Midbrain (tissue), 1 donor: ENCODE measurements around the gene KIAA0513.
A peak's percentile ranks its signal among the peaks of the same experiment; 100 is the strongest.

Source experiments
- DNase-seq: peaks from one replicate; lab custom pipeline; 2025; lab: John Stamatoyannopoulos, UW

Gene KIAA0513

DNA sequence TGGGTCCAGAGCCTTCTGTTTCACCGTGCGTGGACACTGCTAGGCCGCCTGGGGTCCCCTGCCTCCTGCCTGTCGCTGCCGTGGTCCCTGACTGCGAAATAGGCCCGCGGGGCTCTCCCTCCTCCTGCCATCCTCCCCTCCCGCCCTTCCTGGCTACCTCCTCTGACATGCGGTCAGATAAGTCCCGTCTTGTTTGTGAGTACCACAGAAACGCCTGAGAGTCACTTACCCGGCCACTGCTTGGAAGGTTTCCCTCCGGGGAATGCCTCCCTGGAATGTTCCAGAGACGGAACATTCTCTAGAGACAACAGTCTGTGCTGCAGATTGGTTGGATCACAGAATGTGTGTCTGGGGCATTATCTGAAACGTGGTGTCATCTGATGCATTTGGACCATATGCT, 61.9 kb downstream of the KIAA0513 start:
- no peak for DNase-seq

DNA sequence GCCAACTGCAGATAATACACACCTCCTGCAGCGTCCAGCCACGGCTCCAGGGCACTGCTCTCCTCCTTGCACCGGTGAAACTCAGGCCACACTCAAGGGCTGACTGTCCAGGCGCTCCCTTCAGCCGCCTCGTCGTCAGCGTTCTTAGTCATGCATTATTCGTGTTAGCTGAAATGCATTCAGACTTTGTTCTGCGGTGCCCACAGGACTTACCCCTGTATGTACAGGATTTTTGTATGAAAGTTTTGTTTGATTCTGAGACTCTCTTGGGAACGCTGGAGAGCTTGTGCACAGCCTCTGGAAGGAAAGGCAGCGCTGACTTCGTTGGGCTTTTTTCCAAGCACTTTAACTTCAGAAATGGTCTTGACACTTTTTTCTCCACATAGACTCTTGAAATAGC, 62.6 kb downstream of the KIAA0513 start:
- DNase-seq: no peak

DNA sequence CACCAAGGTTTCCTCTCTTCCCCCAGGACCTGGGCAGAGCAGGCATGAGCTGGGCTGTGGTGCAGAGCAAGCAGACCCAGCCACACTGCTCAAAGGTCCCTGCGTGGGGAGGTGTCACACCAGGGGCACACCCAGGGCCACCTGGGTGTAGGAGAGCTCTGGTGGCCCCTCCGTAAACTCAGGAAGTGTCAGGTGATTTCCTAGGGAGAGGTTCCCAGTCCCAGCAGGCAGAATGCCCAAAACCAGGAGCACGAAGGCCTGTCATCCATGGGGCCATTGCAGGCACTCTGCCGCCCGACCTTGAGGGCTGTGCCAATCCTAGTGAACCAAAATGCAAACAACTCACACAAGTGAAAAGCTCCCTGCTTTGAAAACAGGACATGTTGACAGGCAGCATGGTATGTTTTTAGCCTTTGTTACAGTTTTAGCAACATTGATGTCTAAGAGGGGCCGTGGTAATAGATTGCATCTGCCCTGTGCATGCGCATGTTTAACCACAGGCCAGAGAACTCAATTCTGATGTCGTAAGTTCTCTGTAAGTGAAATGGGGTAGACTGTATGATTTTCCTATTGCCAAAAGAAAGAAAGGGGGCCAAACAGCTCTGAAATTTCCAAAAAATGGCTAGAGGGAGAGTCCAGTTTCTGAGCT, 63.4 kb downstream of the KIAA0513 start:
- no peak for DNase-seq

DNA sequence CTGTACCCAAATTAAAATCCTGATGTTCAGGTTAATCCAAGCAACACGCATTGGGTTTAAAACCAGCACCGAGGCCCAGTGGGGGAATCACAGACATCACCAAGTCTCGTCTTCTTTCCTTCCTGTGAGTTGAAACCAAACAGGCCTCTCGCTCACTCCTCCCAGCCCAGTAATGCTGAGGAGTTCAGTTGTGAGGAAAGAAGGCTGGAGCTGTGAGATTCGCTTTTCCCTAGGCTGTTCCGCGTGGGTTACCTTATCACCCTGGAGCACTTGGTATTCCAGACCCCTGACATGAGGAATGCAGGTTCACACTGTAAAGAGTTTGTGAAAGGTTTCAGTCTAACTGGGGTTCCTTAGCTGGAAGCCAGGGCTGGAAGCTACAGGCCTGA, 63.9 kb downstream of the KIAA0513 start:
- no peak for DNase-seq

DNA sequence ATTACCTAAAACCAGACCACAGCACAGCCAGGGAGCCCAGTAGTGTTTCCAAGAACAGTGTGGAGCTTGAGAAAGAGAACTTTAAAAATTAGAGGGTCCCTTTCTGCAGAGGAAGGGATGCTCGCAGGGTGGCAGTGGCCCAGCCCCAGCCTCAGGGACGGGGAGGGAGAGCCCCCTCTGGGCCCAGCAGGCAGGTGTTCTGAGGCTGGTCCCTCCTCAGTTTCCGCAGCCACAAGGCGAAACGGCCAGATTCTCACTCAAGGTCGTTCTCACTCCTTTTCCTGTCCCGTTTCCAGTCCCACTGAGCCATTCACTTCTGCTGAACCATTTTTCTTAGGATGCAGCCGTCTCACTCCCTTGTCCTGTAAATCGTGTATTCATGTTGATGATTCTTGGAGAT, 64.7 kb downstream of the KIAA0513 start:
- DNase-seq: no peak

DNA sequence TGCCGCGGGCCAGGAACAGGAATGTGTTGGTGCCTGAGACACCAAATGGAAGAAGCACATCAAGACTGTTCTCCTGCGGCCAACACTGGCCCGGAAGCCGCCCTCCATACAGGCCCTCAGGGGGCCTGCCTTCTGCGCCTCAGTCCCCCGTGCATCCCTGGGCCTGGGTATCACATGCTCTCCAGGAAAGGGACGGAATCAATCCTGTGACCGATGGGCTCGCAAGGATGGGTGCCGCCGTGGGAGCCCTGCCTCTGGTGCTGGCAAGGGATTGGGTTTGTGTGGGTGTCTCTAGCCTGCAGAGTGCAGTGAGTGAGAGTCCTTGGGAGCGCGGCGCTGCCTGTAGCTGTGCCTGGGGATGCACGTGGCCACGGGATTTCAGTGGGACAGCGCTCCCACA, 65.3 kb downstream of the KIAA0513 start:
- DNase-seq: no peak

DNA sequence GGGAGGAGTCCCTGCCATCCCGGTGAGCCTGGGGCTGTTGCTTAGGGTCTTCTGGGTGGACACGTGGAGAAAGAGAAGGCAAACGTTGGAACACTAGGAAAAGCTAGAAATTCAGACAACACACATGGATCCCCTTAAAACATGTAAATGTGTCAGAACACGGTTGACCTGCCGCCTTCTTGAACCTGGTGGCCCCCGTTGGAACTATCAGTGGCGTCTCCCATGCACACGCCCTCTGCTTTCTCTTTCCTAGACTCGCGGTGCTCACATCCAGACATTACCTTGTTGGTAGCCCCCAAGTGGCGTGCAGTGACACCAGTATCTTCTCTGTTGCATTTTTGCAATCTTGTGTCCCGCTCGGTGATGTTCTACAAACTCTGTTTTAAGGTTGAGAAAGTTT, 66.1 kb downstream of the KIAA0513 start:
- DNase-seq: no peak

DNA sequence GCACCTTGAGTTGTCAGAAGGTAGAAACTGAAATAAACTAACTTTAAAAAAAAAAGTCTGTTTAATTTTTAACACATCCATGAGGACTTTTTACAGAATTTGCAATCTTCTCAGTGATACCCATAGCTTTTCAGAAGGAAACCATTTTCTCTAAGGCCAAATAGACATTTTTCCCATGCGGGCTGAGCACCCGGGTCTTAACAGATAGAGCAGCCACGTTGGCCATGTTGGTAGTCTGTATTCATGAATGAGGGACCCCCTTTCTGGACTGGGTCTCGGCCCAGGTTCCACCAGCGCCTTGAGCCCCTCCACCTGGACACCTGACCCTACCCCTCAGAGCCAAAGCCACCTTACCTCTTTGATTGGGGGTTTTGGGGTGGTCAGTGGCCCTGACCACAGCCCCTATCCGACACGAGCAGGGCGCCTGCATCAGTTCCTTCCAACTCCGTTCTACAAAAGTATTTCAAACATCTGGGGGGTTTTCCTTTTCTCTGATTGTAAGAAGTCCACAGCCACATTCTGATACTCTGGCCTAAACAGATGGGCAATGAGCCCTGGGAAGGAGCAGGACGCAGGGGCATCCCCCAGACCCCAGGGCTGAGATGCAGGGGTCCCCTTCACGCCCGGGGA, 66.7 kb downstream of the KIAA0513 start:
- no peak for DNase-seq

DNA sequence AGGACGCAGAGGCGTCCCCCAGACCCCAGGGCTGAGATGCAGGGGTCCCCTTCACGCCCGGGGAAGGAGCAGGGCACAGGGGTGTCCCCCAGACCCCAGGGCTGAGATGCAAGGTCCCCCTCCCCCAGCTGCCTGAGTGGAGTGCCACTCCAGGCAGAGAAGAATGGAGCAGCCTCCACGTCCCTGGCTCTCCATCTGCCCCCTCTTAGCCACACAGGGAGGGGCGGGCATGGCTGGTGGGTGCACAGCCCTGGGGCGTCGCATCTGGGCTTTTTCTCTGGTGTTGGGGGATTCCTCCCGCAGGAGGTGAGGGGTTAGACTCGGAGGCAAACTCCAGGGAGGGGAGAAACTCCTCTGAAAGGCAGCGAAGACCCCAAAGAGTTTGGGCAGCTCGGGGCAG, 67.2 kb downstream of the KIAA0513 start:
- DNase-seq: no peak

DNA sequence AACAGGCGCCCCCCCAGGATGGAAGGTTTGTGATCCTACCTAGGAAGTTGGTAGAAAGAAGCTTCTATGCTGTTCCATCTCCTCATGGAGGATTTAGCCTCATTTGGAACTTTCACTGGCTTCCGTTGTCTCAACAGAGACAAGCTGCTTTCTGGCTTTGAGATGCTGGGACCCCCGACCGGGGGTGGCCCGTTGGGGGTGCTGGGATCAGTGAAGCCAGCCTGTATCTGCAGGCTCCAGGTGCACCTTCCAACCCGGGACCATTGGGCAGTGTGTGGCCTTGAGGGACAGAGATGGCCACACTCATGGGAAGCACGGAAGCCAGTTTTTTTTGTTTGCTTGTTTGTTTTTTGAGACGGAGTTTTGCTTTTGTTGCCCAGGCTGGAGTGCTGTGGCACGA, 69.3 kb downstream of the KIAA0513 start:
- DNase-seq: no peak

DNA sequence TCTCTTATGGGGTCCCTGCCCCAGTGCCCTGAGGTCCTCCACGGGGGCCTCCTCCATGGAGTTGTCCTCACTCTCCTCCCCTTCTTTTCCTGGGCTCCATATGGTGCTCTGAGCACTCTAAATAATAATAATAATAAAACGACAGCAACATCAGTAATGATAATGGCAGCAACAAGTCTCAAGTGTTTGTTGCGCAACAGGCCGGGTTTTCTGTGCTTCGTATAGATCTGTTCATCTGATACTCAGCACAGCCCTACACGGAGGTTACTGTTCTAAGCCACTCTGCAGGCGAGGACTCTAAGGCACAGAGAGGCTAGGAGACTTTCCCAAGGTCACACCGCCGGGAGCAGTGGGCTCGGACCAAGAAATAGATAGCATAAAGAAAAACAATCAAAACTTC, 71.0 kb downstream of the KIAA0513 start:
- no peak for DNase-seq

DNA sequence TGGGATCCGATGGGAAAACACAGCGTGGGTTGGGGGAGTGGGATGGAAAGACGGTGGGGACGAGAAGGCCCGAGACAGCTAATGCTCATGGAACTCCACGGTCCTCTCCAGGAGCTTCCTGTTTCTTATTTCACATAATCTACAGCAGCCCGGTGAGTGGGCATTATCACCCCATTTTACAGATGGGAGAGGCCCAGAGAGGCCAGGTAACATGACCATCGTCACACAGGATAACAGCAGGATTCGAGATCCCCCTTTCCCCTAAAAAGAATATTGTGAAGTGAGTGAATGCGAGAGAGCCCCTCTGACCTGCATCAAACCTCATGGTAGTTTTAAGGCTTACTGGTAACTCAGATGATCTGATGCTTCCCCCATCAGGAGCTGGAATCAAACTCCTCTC, 72.7 kb downstream of the KIAA0513 start:
- DNase-seq: no peak

DNA sequence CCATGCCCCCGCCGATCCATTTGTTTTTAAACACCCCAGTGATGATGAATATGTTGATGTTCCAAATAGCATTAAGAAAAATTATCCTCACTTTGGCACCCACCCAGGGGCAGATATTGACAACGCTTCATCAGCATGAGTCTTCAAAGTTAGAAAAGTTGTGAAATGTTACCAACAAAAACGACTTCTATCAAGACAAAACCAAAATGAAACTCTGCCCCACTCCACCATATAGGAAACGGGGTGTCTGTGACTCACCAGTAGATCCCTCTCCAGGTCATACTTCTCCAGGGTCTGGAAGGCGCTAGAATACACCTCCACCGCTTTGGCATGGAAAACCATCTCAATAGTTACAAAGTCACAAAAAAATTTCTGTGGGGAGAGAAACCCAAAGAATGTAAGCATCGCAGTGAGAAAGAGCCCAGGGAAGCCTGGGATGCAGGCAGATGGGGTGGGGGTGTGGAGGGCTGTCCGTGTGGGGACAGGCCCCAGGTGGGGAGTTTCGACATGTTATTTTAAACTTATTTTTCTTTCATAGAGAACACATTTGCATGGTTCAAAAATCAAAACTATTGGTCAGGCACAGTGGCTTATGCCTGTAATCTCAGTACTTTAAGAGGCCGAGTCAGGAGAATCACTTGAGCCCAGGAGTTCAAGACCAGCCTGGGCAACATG, 74.5 kb downstream of the KIAA0513 start:
- no peak for DNase-seq

DNA sequence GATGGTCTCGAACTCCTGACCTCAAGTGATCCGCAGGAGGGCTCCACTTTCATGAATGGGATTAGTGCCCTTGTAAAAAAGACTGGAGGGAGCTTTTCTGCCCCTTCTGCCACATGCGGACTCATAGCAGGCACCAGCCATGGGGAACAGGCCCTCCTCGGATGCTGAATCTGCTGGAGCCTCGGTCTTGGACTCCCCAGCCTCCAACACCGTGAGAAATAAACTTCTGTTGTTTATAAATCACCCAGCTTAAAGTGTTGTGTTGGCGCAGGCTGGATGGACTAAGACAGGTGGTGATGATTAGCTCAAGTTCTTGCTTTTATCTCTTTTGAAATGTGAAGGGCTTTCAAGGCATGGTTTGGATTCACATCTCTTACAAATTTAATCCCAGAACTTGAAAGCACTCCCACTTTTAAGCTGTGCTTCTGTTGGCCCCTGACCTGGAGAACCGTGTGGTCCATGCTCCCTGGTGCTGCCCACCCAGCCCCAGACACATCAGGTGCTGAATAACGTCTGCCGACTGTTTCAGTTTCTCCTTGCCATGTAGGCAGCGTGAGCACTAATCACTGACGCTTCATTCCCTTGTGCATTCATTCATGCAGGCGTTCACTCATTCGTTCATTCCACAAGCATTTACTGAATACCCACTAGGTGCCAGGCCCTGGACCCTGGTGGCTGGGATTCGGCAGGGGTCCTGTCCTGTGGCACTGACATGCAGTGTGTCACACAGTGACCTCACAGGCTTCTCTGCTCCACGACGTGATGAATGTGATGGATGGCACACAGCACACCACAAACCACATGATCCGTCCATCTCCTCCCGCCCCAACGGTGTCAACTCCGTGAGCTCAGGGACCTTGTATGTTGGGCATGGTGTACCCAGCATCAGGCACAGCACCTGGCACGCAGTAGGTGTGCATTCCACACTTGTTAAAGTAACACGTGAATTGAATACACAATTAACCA, 75.8 kb downstream of the KIAA0513 start:
- DNase-seq: no peak

DNA sequence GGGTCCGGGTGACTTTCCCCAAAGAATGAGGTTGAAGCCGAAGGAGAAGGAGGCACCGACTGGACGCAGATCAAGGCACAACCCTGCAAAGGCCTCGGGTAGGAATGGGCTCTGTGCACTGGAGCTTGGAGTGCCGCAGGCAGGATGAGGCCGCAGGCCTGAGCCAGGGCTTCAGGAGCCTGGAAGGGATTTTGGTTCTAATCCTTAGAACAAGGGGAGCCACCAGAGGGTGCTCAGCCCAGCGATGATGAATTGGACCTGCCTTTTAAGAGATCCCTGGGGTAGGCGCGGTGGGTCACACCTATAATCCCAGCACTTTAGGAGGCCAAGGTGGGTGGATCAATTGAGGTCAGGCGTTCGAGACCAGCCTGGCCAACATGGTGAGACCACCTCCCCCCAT, 76.6 kb downstream of the KIAA0513 start:
- DNase-seq: no peak

DNA sequence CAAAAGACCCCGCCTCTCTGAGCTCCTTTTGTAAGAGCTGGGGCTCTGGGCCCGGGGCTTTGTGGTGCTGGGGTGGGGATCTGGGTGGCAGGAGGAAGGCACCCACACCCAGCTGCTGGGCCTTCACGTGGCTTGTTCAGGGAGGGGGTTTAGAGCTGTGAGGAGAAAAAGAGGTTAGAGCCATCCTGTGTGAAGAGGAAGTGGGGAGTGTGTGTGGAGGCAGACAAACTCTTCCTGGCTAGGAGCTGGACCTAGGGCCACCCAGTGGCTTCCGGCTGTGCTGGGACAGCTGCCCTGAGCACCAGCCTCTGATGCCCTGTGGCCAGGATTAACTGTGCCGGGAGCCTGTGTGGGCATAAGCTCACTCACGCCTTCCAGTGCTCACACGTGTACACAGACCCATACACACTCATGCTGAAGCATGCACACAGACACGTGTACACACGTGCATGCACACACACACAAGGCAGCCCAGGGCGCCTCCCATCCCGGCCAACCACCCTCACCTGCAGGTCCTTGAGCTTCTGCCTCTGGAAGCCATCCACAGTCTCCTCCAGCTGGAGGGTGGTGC, 77.3 kb downstream of the KIAA0513 start:
- peak; percentile 24 for DNase-seq

DNA sequence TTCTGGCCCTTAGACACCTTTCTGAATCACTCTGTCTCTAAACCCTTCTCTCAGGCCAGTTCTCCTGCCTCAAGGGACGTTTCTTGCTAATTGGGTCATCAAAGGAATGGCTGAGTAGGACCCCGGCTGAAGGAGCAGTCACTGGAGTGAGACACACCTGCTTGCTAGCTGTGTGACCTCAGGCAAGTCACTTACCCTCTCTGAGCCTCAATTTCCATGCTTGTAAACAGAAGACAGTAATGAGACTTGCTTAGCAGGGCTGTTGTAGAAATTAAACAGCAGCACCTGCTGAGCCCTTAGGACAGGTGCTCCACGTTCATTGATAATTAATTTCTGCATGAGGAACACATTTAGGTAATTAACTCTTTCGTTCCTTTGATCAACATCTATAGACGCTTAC, 77.9 kb downstream of the KIAA0513 start:
- no peak for DNase-seq

DNA sequence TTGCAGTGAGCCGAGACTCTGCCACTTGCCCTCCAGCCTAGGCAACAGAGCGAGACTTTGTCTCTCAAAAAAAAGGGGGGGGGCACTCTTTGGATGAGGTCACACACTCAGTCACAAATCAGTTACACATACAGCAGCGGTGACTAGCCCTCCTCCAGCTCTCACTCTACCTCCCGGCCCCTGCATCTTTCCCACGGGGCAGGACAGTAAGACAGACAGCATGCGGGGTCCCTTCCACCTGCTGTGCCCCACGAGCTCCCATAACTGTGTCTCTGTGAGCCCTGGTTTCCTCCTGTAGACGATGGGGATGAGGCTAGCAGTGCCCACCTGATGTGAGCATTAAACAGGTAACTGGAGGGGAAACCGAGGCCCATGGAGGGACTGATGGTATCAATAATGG, 79.5 kb downstream of the KIAA0513 start:
- no peak for DNase-seq

DNA sequence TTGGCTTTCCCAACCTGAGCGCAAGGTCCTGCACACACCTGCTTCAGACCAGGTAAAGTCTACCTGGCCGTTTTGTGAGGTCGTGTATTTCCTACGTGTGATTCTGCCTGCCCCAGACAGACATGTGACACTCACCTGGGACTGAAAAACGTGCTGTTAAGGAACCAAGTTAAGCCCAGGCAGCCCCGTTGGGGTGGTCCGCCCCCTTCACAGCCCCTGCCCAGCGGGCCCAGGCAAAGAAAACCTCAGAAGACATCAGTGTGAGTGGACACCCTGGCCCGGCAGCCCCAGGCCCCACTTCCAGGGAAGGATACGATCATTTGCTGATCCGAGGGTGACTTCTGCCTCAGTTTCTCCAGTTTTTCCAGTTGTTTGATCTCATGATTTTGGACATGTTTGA, 79.9 kb downstream of the KIAA0513 start:
- DNase-seq: no peak

DNA sequence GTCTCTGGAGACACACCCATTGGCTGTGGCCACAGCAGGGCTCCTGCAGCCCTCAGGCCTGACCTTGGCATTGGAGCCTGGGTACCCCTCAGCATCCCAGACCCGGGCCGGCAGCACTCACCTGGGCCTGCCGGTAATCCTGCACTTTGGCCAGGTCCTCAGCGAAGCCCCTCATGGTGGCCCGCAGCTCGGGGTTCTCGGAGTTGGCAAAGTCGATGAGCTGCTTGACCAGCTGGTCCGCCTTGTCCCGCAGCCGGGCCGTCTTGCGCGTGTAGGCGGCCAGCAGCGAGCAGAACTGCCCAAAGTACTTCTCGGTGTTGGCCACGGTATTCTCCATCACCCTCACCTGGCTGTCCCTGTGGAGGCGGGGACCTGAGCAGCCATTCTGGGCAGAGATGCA, 82.5 kb downstream of the KIAA0513 start:
- no peak for DNase-seq

DNA sequence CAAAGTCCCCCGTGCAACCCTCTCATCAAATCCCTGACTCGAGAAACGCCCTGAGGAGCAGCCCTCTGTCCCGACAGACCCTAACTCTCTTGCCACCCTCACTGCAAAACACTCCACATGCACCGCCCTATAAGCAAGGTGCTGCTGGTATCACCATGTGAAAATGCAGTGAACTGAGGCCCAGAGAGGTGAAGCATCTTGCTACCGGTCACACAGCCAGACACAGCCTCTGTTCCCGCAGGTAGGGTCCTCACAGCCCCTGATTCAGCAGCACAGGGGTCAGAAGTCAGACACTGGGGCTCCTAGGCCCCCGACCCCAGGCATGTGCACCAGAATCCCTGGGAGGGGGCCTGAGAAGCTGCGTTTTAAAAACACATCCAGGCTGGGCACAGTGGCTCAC, 83.6 kb downstream of the KIAA0513 start:
- no peak for DNase-seq

DNA sequence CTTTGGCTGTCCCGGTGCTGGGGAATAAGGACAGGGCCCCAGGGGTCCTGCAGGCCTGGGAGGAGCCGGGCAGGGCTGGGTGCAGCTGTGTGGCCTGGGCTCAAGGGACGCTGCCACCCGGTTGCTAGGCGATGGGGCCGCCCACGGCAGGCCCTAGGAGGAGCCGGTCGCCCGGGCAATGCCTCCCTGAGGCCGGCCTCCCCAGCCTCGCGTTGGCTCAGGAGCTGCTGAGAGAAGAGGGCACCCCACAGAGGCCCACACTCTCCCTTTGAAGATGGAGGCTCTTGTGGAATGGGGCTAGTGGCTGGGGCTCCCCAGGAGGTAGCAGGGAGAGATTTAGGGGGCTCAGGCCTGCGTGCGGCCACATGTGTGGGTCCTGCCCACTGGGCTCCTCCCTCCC, 84.8 kb downstream of the KIAA0513 start, which contains the start of gene CIBAR2:
CIBAR2 (minus strand) TSS at position 109 of the 400 bp plus-strand sequence. CDS start 120 bp downstream, outside the sequence.
- DNase-seq: no peak
